ENCODE data around the gene MCRIP1.

The MCRIP1 gene

GRCh38 chr17:81817758-81818147, 15.3 kb downstream of the MCRIP1 start:
- DNase-seq: no peak

- DNase-seq: peak in 1 of 3 experiments; percentile 58
These were observed 17.5 kb downstream of the MCRIP1 start for GRCh38 chr17:81815646-81815986.

GRCh38 chr17:81814748-81815645, 18.1 kb downstream of the MCRIP1 start:
- peak in 2 of 3 experiments; percentile 86 to 93 for DNase-seq

GRCh38 chr17:81813861-81814683, 19.0 kb downstream of the MCRIP1 start:
- no peak for DNase-seq

GRCh38 chr17:81813371-81813684, 19.8 kb downstream of the MCRIP1 start:
- no peak for DNase-seq

- peak in 1 of 3 experiments; percentile 19 for DNase-seq
These were observed 20.3 kb downstream of the MCRIP1 start for GRCh38 chr17:81812571-81813370.

- no peak for DNase-seq
These were observed 21.2 kb downstream of the MCRIP1 start for GRCh38 chr17:81811705-81812570.

- DNase-seq: no peak
These were observed 22.0 kb downstream of the MCRIP1 start for GRCh38 chr17:81810892-81811704.

- DNase-seq: no peak
These were observed 22.6 kb downstream of the MCRIP1 start for GRCh38 chr17:81810476-81810875.

GRCh38 chr17:81809556-81809998, 23.5 kb downstream of the MCRIP1 start:
- DNase-seq: no peak

- DNase-seq: no peak
These were observed 24.1 kb downstream of the MCRIP1 start for GRCh38 chr17:81808778-81809555.

- no peak for DNase-seq
These were observed 25.3 kb downstream of the MCRIP1 start for GRCh38 chr17:81807839-81808238.

GRCh38 chr17:81807210-81807719, 25.8 kb downstream of the MCRIP1 start:
- DNase-seq: peak in 1 of 3 experiments; percentile 12

- no peak for DNase-seq
These were observed 26.5 kb downstream of the MCRIP1 start for GRCh38 chr17:81806461-81807209.

GRCh38 chr17:81805707-81806460, 27.2 kb downstream of the MCRIP1 start:
- no peak for DNase-seq

- DNase-seq: no peak
These were observed 28.3 kb downstream of the MCRIP1 start for GRCh38 chr17:81804559-81805399.

GRCh38 chr17:81803728-81804558, 29.1 kb downstream of the MCRIP1 start, which contains the start of gene GCGR:
Gene GCGR (plus strand): TSS chr17:81804150. CDS start chr17:81809019, 4,869 bp downstream.
- no peak for DNase-seq

All from NCI-H1417 (cell line).